GM12892 (cell line): ENCODE data around the gene SHB.

Experiments
- POLR2A ChIP-seq: IDR thresholded peaks from 2 replicates; pipeline ENCODE4 v1.6.1; 2011; ENCODE audit warnings: low read depth, low read length, control low read depth
- POLR2AphosphoS5 ChIP-seq: IDR thresholded peaks from 2 replicates; pipeline ENCODE4 v1.6.1; 2011; ENCODE audit warnings: low read depth, low read length, control low read depth
- TAF1 ChIP-seq: IDR thresholded peaks from 2 replicates; pipeline ENCODE4 v1.6.1; 2011; ENCODE audit warnings: low read depth, mild to moderate bottlenecking, control low read depth, low read length, borderline replicate concordance

DNA sequence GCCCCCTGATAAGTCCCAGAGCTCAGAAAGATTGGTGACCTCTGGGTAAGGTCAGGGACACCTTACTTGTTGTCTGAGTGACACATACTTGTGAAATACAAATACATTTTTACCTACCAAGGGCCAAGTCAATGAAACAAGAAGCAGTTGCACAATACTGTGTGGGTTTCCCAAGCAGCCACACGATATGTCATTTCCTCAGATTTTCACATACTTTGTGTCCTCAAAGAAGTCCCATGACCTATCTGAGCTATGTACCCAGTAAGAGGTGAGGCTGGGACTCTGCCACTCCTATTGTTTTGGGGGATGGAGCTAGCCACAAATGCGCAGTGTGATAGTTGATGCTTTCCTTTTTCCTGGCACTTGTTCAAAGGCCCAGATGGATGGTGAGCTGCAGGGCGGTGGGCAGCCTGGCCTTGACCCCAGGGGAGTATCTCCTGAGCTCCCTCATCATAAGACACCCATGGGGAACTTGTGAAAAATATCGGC is 160.3 kb downstream of the SHB start:
- TF ChIP-seq TAF1 (no peak), POLR2A (no peak), POLR2AphosphoS5 (no peak)
